ENCODE measurements around the gene NFX1. TPM values are rescaled to one million over a fixed set of nuclear protein-coding genes. Genes with fewer than 3 reads are reported as not detected.

Gene NFX1
- total and polyA plus RNA-seq, 12 donors, result 14.5 to 44.1 (median 33.7) TPM

DNA sequence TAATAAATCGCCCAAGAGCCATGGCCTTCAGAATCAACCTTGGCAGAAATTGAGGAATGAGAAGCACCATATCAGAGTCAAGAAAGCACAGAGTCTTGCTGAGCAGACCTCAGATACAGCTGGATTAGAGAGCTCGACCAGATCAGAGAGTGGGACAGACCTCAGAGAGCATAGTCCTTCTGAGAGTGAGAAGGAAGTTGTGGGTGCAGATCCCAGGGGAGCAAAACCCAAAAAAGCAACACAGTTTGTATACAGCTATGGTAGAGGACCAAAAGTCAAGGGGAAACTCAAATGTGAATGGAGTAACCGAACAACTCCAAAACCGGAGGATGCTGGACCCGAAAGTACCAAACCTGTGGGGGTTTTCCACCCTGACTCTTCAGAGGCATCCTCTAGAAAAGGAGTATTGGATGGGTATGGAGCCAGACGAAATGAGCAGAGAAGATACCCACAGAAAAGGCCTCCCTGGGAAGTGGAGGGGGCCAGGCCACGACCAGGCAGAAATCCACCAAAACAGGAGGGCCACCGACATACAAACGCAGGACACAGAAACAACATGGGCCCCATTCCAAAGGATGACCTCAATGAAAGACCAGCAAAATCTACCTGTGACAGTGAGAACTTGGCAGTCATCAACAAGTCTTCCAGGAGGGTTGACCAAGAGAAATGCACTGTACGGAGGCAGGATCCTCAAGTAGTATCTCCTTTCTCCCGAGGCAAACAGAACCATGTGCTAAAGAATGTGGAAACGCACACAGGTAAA is 4.5 kb downstream of the NFX1 start:
- peaks cover 9 to 86% (median 65%) of the 10 kb centered on the region in 9 donors for H3K4me1 ChIP-seq
- TF ChIP-seq, protein P1, sequence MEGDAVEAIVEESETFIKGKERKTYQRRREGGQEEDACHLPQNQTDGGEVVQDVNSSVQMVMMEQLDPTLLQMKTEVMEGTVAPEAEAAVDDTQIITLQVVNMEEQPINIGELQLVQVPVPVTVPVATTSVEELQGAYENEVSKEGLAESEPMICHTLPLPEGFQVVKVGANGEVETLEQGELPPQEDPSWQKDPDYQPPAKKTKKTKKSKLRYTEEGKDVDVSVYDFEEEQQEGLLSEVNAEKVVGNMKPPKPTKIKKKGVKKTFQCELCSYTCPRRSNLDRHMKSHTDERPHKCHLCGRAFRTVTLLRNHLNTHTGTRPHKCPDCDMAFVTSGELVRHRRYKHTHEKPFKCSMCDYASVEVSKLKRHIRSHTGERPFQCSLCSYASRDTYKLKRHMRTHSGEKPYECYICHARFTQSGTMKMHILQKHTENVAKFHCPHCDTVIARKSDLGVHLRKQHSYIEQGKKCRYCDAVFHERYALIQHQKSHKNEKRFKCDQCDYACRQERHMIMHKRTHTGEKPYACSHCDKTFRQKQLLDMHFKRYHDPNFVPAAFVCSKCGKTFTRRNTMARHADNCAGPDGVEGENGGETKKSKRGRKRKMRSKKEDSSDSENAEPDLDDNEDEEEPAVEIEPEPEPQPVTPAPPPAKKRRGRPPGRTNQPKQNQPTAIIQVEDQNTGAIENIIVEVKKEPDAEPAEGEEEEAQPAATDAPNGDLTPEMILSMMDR (IDR thresholded peaks at IDR 0.05), result no peak
- 85 to 92% methylated on average over 12 of the region's 12 CpGs for WGBS, 2 donors
- no peak for ATAC-seq
- H3K4me3 ChIP-seq, result no peak overlapping the region
- H3K9me3 ChIP-seq, result no peaks in the 10 kb centered on the region
- peaks cover 0 to 83% (median 16%) of the 10 kb centered on the region in 9 donors for H3K36me3 ChIP-seq
- intact Hi-C loops (cut with DNase I), result loop anchor here in 1 of 10 donors (5.0 kb wide), 1 partner anchor 57 kb away; no protein-coding TSS in a partner anchor
- no peak overlapping the region for H3K27ac ChIP-seq
- no peaks in the 10 kb centered on the region for H3K27me3 ChIP-seq
- no peak for DNase-seq

DNA sequence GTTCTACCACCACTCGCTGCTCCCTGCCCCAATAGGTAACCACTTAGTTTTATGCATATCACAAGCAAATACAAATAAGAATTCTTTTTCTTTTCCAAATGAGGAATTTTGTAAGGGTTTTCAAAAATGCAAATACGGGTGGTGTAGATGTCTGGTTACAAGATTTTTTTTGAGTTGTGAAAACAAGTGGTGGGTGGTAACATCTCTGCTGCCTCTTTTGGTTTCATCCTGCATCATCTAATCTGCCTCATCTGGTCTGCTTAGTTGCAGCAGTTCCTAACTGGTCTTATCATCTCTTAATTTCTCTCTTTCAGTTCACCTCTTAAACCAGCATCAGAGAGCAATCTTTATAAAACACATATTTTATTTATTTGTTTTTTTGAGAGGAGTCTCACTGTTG is 5.3 kb downstream of the NFX1 start:
- TF ChIP-seq, protein P1 (IDR thresholded peaks at IDR 0.05), result no peak
- no peak overlapping the region for H3K27ac ChIP-seq
- DNase-seq (no peak), ATAC-seq (no peak)
- no peaks in the 10 kb centered on the region for H3K9me3 ChIP-seq
- H3K36me3 ChIP-seq, result peaks cover 0 to 90% (median 23%) of the 10 kb centered on the region in 9 donors
- H3K27me3 ChIP-seq, result no peaks in the 10 kb centered on the region
- intact Hi-C loops (cut with DNase I), result loop anchor here in 1 of 10 donors (5.0 kb wide), 1 partner anchor 57 kb away; no protein-coding TSS in a partner anchor
- WGBS, 2 donors, result 86 to 90% methylated on average over 2 of the region's 2 CpGs
- peaks cover 9 to 92% (median 65%) of the 10 kb centered on the region in 9 donors for H3K4me1 ChIP-seq
- no peak overlapping the region for H3K4me3 ChIP-seq

DNA sequence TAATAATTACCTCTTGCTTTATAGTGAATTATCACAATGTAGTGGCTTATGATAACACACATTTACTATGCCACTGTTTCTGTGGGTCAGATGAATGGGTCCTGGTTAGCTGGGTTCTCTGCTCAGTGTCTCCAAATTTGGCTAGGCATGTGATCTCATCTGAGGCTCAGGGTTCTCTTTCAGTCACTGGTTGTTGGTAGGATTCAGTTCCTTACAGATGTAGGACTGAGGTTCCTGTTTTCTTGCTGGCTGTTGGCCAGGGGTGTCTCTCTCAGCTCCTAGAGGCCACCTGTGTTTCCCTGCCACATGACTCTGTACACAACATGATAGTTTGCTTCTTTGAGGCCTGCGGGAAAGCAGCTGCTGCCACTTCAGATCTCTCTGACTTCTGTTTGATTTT is 7.1 kb downstream of the NFX1 start:
- TF ChIP-seq, protein P1 (IDR thresholded peaks at IDR 0.05), result no peak
- Histone ChIP-seq H3K27ac (peak overlapping the region in 2 of 10 donors; percentile 19 to 43), H3K9me3 (no peaks in the 10 kb centered on the region), H3K4me1 (peaks cover 9 to 82% (median 55%) of the 10 kb centered on the region in 9 donors), H3K27me3 (no peaks in the 10 kb centered on the region), H3K36me3 (peaks cover 0 to 100% (median 34%) of the 10 kb centered on the region in 9 donors), H3K4me3 (no peak overlapping the region)
- intact Hi-C loops (cut with DNase I), result loop anchor here in 1 of 10 donors (5.0 kb wide), 1 partner anchor 55 kb away; no protein-coding TSS in a partner anchor
- DNase-seq (peak in 1 of 2 donors; percentile 33), ATAC-seq (peak in 7 of 8 donors; percentile 47 to 70 (median 60))
- 42 to 63% methylated on average over 1 of the region's 1 CpG for WGBS, 2 donors

- DNase-seq (no peak), ATAC-seq (peak in 3 of 8 donors; percentile 39 to 56 (median 55))
- Histone ChIP-seq H3K27me3 (no peaks in the 10 kb centered on the region), H3K36me3 (peaks cover 0 to 100% (median 65%) of the 10 kb centered on the region in 9 donors), H3K27ac (peak overlapping the region in 3 of 10 donors; percentile 12 to 49 (median 40)), H3K9me3 (no peaks in the 10 kb centered on the region), H3K4me3 (no peak overlapping the region), H3K4me1 (peaks cover 9 to 56% (median 45%) of the 10 kb centered on the region in 9 donors)
- intact Hi-C loops (cut with DNase I), result no loop called here
- 51 to 65% methylated on average over 2 of the region's 2 CpGs for WGBS, 2 donors
- TF ChIP-seq, protein P1 (IDR thresholded peaks at IDR 0.05), result no peak
Measured at GRCh38 chr9:33300546-33300945, 10.2 kb downstream of the NFX1 start.
